Ovary (tissue), 3 donors: ENCODE measurements around the gene TNFAIP3.

ENCODE experiments used
- EP300 ChIP-seq: sonication (generic); formaldehyde crosslinking; IDR thresholded peaks from one replicate; pipeline ENCODE4 v1.6.1; 2017; ENCODE audit warnings: antibody characterized with exemption
- POLR2A ChIP-seq: fragments of 450-650 bp; IDR thresholded peaks from one replicate; pipeline ENCODE4 v1.6.1; 2017; ENCODE audit warnings: antibody characterized with exemption, mild to moderate bottlenecking, moderate library complexity
- TF ChIP-seq, protein P1 (sequence below), 3 donors: fragments of 450-650 bp in 2 of 3; fragments of 200-600 bp in 1 of 3; IDR thresholded peaks; one replicate each; pipeline versions ENCODE4 v1.5.1 to v1.8.0; 2016 to 2022; ENCODE audit warnings: antibody characterized with exemption in 3 of 3, mild to moderate bottlenecking in 1 of 3
- donor health status: DM: no; HTN: no; CAD: no.

GRCh38 chr6:137902699-137903098, 35.6 kb downstream of the TNFAIP3 start:
- TF ChIP-seq, protein P1, sequence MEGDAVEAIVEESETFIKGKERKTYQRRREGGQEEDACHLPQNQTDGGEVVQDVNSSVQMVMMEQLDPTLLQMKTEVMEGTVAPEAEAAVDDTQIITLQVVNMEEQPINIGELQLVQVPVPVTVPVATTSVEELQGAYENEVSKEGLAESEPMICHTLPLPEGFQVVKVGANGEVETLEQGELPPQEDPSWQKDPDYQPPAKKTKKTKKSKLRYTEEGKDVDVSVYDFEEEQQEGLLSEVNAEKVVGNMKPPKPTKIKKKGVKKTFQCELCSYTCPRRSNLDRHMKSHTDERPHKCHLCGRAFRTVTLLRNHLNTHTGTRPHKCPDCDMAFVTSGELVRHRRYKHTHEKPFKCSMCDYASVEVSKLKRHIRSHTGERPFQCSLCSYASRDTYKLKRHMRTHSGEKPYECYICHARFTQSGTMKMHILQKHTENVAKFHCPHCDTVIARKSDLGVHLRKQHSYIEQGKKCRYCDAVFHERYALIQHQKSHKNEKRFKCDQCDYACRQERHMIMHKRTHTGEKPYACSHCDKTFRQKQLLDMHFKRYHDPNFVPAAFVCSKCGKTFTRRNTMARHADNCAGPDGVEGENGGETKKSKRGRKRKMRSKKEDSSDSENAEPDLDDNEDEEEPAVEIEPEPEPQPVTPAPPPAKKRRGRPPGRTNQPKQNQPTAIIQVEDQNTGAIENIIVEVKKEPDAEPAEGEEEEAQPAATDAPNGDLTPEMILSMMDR (IDR thresholded peaks at IDR 0.05) = no peak
- TF ChIP-seq POLR2A (no peak), EP300 (no peak)
